Spleen (tissue), 11 donors: ENCODE measurements around the gene LY6G6D. TPM values are rescaled to one million over a fixed set of nuclear protein-coding genes. Genes with fewer than 3 reads are reported as not detected.

Source experiments
- DNase-seq: peaks from one replicate; pipeline ENCODE4 v3.0.0-alpha.2; 2020
- H3K27ac ChIP-seq, 8 donors: fragments of 200-600 bp; sonication (generic) in 7 of 8; 1 replicate in 4 of 8; 2 replicates in 4 of 8; pipeline versions ENCODE4 v1.5.0 to v1.8.0; 2016 to 2021; ENCODE audit warnings: inconsistent platforms in 4 of 8, mild to moderate bottlenecking in 4 of 8, moderate library complexity in 1 of 8
- H3K27me3 ChIP-seq, 7 donors: fragments of 200-600 bp; sonication (generic) in 6 of 7; replicated peaks in 1 of 7; 1 replicate in 4 of 7; 2 replicates in 3 of 7; pipeline versions ENCODE4 v1.5.0 to v1.8.0; 2016 to 2021; ENCODE audit warnings: inconsistent platforms in 3 of 7, mild to moderate bottlenecking in 1 of 7
- H3K36me3 ChIP-seq, 6 donors: fragments of 200-600 bp; sonication (generic) in 5 of 6; 1 replicate in 4 of 6; 2 replicates in 2 of 6; pipeline versions ENCODE4 v1.5.0 to v1.8.0; 2016 to 2021; ENCODE audit warnings: inconsistent platforms in 2 of 6
- H3K4me1 ChIP-seq, 6 donors: fragments of 200-600 bp; sonication (generic) in 5 of 6; 1 replicate in 3 of 6; 2 replicates in 3 of 6; pipeline versions ENCODE4 v1.5.0 to v1.8.0; 2016 to 2021; ENCODE audit warnings: inconsistent platforms in 3 of 6
- H3K4me3 ChIP-seq, 8 donors: fragments of 200-600 bp; sonication (generic) in 7 of 8; 1 replicate in 4 of 8; 2 replicates in 4 of 8; pipeline versions ENCODE4 v1.5.0 to v1.8.0; 2016 to 2021; ENCODE audit warnings: inconsistent platforms in 4 of 8, mild to moderate bottlenecking in 4 of 8, moderate library complexity in 2 of 8
- H3K9me3 ChIP-seq, 8 donors: fragments of 200-600 bp; sonication (generic) in 7 of 8; 1 replicate in 4 of 8; 2 replicates in 4 of 8; pipeline versions ENCODE4 v1.5.0 to v1.8.0; 2016 to 2021; ENCODE audit warnings: inconsistent platforms in 4 of 8
- CTCF ChIP-seq, 11 experiments: fragments of 200-600 bp in 7 of 11; fragments of 450-650 bp in 4 of 11; sonication (generic) in 4 of 11; IDR thresholded peaks in 8 of 11; conservative IDR thresholded peaks in 3 of 11; 1 replicate in 7 of 11; 2 replicates in 4 of 11; pipeline versions ENCODE4 v1.4.0 to v1.8.0; 2016 to 2021; ENCODE audit warnings: antibody characterized with exemption in 11 of 11, inconsistent platforms in 4 of 11, mild to moderate bottlenecking in 1 of 11
- POLR2A ChIP-seq, 3 donors: fragments of 450-650 bp; IDR thresholded peaks; one replicate each; pipeline ENCODE4 v1.5.1; 2017; ENCODE audit warnings: antibody characterized with exemption in 3 of 3, mild to moderate bottlenecking in 1 of 3
- POLR2AphosphoS5 ChIP-seq, 3 donors: sonication (generic); formaldehyde crosslinking; IDR thresholded peaks; one replicate each; pipeline ENCODE4 v1.5.1; 2017; ENCODE audit warnings: antibody characterized with exemption in 3 of 3
- WGBS, 5 donors: extraction: QIAGEN DNeasy Blood & Tissue Kit in 3 of 5; methylation state at CpG; one replicate each; pipeline versions ENCODE4 v1.1.5 to v1.1.7; 2013 to 2018; 5-methylcytosine and 5-hydroxymethylcytosine counted together
- intact Hi-C: fragments of 100-400 bp; cut with DNase I; formaldehyde crosslinking; loops from one replicate; pipeline ENCODE4 v1.15.0; 2023; ENCODE audit warnings: low total_unique reads
- polyA plus RNA-seq, 3 donors: library from polyadenylated mRNA; stranded (reverse); fragments of 200-250 nt; gene quantifications; one replicate each; pipeline ENCODE4 v1.2.1, GENCODE V29; 2013
- total RNA-seq, 7 donors: library from RNA; depleted of rRNA in 3 of 7; stranded (reverse); fragments of >200 nt in 3 of 7; fragmentation: NEBNext Ultra II Directional in 4 of 7; extraction: Animal tissue kit (Norgen Biotek cat#: 25700) in 4 of 7; gene quantifications; one replicate each; pipeline versions ENCODE4 v1.1.0 to v1.2.1, GENCODE V29; 2016 to 2021
- donor health status: healthy with polysubstance abuse.
- donor health status: DM: no; HTN: no; CAD: no; lungs with moderate emphysema.
- donor health status: DM: no; HTN: no; CAD: no.
- donor health status: Bipolar disorder and iron deficiency.
- donor health status: healthy.
- donor health status: DM: no; HTN: no; CAD: no.
- donor health status: DM: yes; HTN: yes; CAD: no.

The LY6G6D gene
- total and polyA plus RNA-seq, 10 donors = not detected

- Histone ChIP-seq H3K27me3 (no peaks in the 10 kb centered on the region), H3K4me1 (peaks cover 7 to 26% (median 15%) of the 10 kb centered on the region in 6 donors), H3K36me3 (peaks cover 0 to 41% (median 23%) of the 10 kb centered on the region in 6 donors), H3K9me3 (no peaks in the 10 kb centered on the region), H3K27ac (peak overlapping the region in 1 of 8 donors; percentile 27), H3K4me3 (no peak overlapping the region)
- intact Hi-C loops = no loop called here
- no peak for TF ChIP-seq POLR2AphosphoS5 (IDR thresholded peaks at IDR 0.05)
- no peak for TF ChIP-seq CTCF (IDR thresholded peaks at IDR 0.05 in 8 of 11, conservative IDR thresholded peaks at IDR 0.05 in 3 of 11)
- no peak for TF ChIP-seq POLR2A (IDR thresholded peaks at IDR 0.05)
- 69 to 78% (median 70%) methylated on average over 4 of the region's 4 CpGs for WGBS, 5 donors
- DNase-seq = no peak
These were observed 38.7 kb upstream of the LY6G6D start for GRCh38 chr6:31676322-31676903.

- DNase-seq = no peak
- Histone ChIP-seq H3K4me3 (no peak overlapping the region), H3K4me1 (peaks cover 7 to 31% (median 20%) of the 10 kb centered on the region in 6 donors), H3K27me3 (no peaks in the 10 kb centered on the region), H3K27ac (no peak overlapping the region), H3K9me3 (no peaks in the 10 kb centered on the region), H3K36me3 (peaks cover 0 to 37% (median 18%) of the 10 kb centered on the region in 6 donors)
- whole genome bisulfite sequencing, 5 donors = 71 to 87% (median 81%) methylated on average over 6 of the region's 6 CpGs
- intact Hi-C loops = no loop called here
- no peak for TF ChIP-seq POLR2A (IDR thresholded peaks at IDR 0.05)
- no peak for TF ChIP-seq POLR2AphosphoS5 (IDR thresholded peaks at IDR 0.05)
- TF ChIP-seq CTCF (IDR thresholded peaks at IDR 0.05 in 8 of 11, conservative IDR thresholded peaks at IDR 0.05 in 3 of 11) = no peak
These were observed 38.2 kb upstream of the LY6G6D start for GRCh38 chr6:31676904-31677303.

- TF ChIP-seq CTCF (IDR thresholded peaks at IDR 0.05 in 8 of 11, conservative IDR thresholded peaks at IDR 0.05 in 3 of 11) (no peak), POLR2A (IDR thresholded peaks at IDR 0.05) (no peak), POLR2AphosphoS5 (IDR thresholded peaks at IDR 0.05) (no peak)
- 66 to 77% (median 74%) methylated on average over 8 of the region's 8 CpGs for WGBS, 5 donors
- intact Hi-C loops = no loop called here
These were observed 37.2 kb upstream of the LY6G6D start for GRCh38 chr6:31677955-31678354.

GRCh38 chr6:31680226-31681134, 34.7 kb upstream of the LY6G6D start, which contains the start of gene LY6G5C:
Gene LY6G5C, minus strand, starts transcription at chr6:31681067. Its CDS starts 694 bp downstream, at chr6:31680373.
- Histone ChIP-seq H3K27me3 (no peaks in the 10 kb centered on the region), H3K9me3 (no peaks in the 10 kb centered on the region), H3K36me3 (peaks cover 0 to 19% (median 6%) of the 10 kb centered on the region in 6 donors), H3K4me1 (peaks cover 7 to 50% (median 29%) of the 10 kb centered on the region in 6 donors), H3K4me3 (peak within 1 kb of the TSS; percentile 40 to 70 (median 48)), H3K27ac (peak within 1 kb of the TSS in 7 of 8 donors; percentile 56 to 80 (median 69))
- intact Hi-C loops = no loop called here
- peak; percentile 93 for DNase-seq
- 12 to 15% (median 14%) methylated on average over 17 of the region's 17 CpGs for WGBS, 5 donors
- TF ChIP-seq POLR2A (IDR thresholded peaks at IDR 0.05) (no peak), POLR2AphosphoS5 (IDR thresholded peaks at IDR 0.05) (peak in 2 of 3 donors; percentile 64 to 78), CTCF (IDR thresholded peaks at IDR 0.05 in 8 of 11, conservative IDR thresholded peaks at IDR 0.05 in 3 of 11) (peak; percentile 59 to 89 (median 73))

More at GRCh38 chr6:31677955-31678354, 37.2 kb upstream of the LY6G6D start:
- no peak for DNase-seq
- Histone ChIP-seq H3K4me1 (peaks cover 7 to 41% (median 25%) of the 10 kb centered on the region in 6 donors), H3K27me3 (no peaks in the 10 kb centered on the region), H3K36me3 (peaks cover 0 to 26% (median 8%) of the 10 kb centered on the region in 6 donors), H3K9me3 (no peaks in the 10 kb centered on the region), H3K27ac (no peak overlapping the region), H3K4me3 (no peak overlapping the region)
